Anterior cingulate cortex (tissue), 58 donors: ENCODE measurements around the gene FBXO28.
"Not testable (repeated sequence)": the region's sequence is repeated elsewhere in the genome, so short reads cannot be mapped to it uniquely, and the experiment has no call there.

Source experiments
- DNase-seq, 58 donors: peaks; one replicate each; lab custom pipeline; 2025; lab: John Stamatoyannopoulos, UW

FBXO28 gene

DNA sequence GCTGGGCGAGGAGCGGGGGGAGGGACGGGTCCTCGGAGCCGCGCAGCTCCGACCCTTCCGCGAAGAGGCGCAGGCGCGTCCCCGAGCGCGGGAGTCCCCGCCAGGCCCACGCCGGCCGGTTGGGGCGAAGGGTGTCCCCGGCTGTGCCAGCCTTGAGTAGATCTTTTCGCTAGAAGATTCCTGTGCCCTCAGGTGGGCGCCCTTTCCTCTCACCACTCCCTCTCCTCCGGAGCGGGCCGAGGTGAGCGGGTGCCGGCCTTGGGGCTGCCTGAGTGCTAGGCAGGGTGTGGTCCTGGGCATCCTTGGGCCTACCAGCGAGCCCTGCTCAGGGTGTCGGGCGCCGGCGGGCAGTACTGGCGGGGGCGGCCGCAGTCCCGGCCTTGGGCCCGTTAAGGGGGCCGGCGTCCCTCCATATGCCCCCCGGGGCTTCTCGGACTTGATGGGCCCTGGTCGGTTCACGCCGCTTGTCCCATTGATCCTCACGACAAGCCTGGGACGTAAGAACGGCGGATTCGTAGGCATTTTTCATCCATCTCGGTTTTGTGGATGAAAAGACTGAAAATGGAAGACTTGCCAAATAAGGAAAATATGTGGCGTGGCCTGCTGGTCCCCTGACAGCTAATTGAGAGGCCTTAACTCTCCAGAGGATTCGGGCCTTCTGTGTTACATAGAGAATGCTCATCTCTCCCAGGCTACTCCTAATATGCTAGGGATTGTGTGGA lies 69.8 kb downstream of the FBXO28 start:
- peak in 50 of 58 donors; percentile 21 to 82 (median 62) for DNase-seq

DNA sequence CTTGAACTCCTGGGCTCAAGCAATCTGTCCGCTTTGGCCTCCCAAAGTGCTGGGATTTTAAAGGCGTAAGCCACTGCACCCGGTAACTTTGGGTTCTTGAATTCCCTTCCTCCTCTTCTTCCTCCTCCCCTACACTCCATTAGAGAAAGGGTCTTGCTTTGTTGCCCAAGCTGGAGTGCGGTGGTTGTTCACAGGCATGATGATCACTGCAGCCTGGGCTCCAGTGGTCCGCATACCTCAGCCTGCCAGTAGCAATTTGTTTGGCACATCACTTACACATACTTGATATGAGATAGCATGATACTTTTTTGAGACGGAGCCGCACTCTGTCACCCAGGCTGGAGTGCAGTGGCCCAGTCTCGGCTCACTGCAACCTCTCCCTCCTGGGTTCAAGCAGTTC lies 71.3 kb downstream of the FBXO28 start:
- DNase-seq = no peak

DNA sequence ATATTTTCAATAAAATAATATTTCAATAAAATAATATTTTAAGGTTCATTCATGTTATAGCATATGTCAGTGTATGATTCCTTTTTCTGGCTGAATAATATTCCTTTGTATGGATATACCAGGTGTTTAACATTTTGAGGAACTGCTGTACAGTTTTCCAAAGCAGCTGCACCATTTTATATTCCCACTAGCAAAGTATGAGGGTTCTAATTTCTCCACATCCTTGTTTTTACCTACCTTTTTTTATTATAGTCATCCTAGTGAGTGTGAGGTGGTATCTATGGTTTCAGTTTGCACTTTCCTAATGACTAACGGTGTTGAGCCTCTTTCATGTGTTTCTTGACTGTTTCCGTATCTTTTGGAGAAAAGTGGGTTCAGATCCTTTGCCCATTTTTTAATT lies 74.4 kb downstream of the FBXO28 start:
- DNase-seq = no peak

DNA sequence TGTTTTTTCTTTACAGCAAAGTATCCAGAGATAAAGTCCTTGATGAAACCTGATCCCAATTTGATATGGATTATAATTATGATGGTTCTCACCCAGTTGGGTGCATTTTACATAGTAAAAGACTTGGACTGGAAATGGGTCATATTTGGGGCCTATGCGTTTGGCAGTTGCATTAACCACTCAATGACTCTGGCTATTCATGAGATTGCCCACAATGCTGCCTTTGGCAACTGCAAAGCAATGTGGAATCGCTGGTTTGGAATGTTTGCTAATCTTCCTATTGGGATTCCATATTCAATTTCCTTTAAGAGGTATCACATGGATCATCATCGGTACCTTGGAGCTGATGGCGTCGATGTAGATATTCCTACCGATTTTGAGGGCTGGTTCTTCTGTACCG lies 75.7 kb downstream of the FBXO28 start:
- DNase-seq = no peak

DNA sequence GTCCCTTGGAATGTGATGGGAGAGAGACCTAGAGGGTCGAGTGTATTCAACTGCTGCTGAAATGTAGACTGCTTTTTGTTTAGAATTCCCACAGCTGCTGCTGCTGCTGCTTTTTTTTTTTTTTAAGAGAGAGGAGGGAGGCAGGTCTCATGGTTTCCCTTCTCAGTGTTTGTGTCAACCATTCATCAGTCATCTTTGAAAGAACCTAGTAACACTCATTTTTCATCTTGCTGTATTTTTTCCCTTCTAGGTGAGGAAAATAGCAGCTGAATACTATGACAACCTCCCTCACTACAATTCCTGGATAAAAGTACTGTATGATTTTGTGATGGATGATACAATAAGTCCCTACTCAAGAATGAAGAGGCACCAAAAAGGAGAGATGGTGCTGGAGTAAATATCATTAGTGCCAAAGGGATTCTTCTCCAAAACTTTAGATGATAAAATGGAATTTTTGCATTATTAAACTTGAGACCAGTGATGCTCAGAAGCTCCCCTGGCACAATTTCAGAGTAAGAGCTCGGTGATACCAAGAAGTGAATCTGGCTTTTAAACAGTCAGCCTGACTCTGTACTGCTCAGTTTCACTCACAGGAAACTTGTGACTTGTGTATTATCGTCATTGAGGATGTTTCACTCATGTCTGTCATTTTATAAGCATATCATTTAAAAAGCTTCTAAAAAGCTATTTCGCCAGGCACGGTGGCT lies 78.3 kb downstream of the FBXO28 start:
- DNase-seq = no peak

DNA sequence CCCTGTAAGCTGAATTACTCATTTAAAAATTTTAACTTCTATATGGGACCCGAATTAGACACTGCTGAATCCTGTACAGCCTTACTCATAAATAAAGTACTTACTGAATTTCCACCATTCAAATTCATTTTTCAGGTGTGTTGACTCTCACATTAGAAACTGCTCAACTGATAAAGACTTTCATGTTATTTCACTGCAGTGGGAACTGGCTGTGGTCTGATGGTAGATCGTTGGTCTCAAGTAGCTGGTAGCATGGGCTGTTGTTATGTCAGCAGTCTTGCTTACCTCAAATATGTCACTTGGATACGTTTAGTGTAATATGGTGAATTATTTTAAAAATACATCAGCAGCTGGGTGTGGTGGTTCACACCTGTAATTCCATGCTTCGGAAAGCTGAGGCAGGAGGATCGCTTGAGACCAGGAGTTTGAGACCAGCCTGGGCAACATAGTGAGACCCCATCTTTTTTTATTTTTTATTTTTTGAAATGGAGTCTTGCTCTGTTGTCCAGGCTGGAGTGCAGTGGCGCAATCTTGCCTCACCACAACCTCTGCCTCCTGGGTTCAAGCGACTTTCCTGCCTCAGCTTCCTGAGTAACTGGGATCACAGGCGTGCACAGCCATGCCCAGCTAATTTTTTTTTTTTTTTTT lies 79.5 kb downstream of the FBXO28 start:
- DNase-seq = no peak

DNA sequence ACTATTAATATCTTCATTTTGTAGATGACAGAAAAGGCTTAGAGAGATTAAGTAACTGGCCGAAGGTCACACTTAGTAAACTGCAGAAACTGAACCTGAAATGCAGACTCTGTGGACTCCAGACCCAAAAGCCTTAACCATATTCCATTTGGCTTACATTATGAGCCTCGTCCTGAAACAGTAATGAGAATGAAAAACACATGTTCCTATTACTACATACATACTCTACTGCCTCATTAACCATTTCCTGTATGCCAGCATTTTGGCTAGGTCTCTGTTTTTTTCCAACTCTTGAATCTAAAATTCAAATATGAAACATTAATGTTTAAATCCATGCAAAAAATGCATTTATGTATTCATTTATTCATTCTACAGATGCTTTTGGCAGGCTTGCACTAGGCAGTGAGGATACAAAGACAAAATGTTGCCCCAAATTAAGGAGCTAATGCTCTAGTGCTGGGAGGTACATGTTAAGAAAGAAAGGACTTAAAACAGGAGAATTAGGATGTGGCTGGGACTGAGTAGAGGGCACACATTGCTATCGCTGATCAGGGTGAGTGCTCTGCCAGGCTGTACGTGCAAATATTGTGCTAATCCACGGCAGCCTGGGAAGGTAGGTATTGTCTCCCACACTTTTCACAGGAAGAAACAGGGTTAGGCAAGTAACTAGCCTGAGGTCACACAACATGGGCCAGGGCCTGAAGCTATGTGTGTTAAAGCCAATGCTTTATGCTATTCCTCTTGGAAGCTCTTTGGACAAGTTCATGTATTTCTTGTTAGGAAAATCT lies 83.1 kb downstream of the FBXO28 start:
- no peak for DNase-seq

DNA sequence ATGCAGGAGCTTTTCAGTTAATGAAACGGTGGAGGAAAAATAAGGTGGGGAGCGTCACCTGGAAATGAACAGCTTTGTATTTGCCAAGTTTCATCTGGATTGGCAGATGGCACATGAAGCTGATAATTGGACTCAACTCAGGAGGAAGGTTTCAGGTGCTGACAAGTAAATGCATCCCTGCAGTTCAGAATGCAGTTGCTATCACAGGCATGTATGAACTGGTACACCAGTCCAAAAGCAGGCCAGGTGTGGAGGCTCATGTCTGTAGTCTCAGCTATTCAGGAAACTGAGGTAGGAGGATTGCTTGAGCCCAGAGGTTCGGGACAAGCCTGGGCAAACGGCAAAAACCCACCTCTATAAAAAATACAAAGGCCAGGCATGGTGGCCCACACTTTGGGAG lies 84.7 kb downstream of the FBXO28 start:
- DNase-seq = no peak

DNA sequence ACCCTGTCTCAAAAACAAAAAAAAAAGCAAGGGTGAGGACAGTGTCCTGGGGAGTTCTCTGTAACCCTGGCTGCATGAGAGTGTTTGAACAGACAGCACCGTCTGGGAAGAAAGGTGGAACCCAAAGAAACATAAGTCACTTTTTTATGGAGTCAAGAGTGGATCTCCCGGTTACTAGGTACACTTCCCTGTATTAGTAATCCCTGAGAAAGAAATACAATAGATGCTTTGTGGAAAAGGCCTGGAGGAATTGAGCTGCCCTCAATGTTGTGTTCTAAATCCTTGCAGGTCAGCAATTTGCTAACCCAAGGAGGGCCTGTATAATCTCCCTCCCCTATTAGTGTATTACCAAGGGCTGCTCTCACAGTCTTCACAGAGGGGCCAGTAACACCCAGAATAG lies 85.8 kb downstream of the FBXO28 start:
- no peak for DNase-seq

DNA sequence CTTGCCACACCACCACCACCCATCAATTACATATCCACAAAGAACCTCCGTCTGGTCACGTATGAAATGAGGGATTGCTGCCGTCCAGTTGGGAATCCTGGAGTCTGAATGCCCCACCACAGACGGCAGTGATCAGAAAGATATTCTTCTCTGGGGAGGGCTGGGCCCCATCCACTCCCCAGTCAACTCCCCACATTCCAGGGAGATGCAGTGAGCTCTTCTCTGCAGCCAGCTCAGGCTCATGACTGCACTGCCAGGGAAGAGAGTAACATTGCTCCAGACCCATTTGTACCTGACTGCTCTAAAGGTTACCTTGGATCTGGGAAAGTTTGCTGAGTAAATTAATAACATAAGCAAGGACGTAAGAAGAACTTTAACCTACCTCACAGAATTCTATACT lies 87.5 kb downstream of the FBXO28 start:
- no peak for DNase-seq

DNA sequence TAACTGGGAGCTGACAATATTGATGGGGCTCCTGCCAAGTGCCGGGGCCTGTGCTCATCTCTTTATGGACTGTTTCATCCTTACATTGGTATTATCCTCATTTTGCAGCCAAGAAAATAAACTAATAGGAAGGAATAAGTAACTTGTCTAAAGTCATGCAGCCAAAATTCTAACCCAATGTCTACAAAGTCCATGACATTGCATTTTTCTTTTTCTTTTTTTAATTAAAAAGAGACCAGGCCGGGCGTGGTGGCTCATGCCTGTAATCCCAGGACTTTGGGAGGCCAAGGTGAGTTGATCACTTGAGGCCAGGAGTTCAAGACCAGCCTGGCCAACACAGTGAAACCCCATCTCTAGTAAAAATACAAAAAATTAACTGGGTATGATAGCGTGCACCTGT lies 87.9 kb downstream of the FBXO28 start:
- no peak for DNase-seq

DNA sequence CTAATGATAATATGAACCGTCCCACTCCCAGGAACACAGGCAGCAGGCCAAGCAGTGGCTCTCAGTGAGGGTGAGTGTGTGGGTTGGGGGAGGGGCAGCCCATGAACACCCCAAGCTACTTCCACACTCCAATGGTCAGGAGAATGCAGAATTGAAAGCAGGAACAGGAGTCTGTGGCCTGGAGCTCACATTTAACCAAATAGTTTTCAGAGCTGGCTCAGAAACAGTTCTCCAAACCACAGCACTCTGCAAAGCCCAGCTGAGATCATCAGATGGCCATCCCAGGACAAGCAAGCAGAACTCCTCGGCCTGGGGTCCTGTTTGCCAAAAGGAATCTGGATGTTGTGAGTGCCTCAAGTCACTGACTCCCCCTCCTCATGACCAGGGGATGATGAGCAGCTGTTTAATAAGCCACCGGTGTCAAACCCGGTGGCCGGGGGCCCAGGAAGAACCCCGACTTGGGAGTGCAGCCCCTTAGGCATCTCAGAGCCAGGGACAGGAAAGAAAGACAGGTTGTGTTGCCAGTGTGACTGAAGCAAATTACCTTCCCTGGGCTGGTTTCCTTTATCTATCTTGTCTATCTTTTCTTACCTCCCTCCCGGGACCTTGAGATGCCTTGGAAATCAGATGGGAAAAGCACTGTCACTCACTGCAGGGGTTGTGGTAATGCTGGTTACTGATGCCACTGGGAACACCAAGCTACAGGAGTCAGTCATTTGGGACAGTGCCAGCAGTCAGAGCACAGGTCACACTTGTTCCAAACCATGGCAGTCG lies 89.5 kb downstream of the FBXO28 start:
- peak in 36 of 58 donors; percentile 3 to 68 (median 20) for DNase-seq

DNA sequence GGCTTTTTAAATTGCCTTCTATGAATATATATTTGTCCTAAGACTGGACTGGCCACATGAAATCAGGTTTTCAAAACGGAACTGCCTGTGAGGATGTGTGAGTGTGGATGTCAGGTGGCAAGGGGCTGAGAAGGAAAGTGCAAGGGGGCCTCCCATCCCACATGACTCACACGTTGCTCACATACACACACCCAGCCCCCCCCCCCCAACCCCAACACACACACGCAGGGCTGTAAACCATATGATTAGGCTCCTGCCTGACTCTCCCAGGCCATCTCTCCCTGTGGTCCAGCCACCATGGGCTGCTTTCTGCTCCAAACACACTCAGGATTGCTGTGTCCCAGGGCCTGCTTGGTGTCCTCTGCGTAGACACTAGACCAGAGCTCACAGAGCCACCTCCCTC lies 91.5 kb downstream of the FBXO28 start:
- peak in 3 of 58 donors; percentile 3 to 7 (median 3) for DNase-seq

DNA sequence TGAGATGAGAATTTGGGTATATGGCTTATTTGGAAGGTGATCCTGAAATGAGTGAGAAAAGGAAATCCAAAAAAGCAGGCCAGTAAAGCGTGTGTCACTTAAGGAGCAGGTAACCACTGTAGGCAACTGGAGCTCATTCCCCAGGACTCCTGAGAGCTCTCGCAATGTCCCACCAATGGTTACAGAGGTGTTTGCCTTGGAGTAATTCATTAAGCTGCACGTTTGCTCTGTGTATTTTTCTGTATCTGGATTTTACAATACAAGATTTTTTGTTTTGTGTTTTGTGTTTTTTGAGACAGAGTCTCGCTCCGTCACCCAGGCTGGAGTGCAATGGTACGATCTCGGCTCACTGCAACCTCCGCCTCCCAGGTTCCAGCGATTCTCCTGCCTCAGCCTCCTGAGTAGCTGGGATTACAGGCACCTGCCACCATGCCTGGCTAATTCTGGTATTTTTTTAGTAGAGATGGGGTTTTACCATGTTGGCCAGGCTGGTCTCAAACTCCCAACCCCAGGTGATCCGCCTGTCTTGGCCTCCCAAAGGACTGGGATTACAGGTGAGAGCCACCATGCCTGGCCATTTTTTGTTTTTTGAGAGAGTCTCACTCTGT lies 92.1 kb downstream of the FBXO28 start:
- DNase-seq = not testable (repeated sequence)

DNA sequence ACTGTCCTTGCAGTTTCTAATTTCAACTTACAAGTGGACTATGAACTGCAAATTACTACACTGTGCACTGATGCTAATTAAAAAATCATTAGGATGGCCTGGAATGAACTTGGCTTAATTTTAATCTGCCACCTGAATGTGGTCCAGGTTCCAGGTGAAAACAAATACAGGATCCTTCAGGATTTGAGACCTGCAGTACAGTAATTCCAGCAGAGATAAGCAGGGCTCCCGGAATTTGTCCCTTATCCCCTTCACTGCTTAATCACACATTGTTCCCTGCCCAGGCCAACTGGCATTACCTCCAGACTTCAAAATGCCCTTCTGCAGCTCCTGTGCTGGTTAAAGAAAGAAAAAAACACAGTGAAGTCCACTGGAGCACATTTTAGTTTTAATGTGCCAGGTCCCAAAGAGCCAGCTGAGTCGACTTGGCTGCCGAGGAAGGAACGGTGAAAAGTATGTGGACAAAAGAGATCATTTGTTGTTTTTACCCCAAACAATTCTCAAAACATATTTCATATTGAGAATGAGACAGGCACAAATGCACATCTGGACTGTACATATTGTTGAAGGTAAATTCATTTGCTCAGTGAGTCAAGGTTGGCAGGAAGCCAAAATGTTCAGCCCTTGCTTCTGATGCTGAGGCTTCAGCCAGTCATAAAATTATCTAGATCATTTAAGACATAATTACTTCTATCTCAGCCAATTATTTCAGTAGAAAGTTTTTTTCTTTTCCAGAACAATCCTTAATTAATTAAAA lies 97.5 kb downstream of the FBXO28 start:
- peak in 2 of 58 donors; percentile 9 to 22 for DNase-seq
